ENCODE data around the gene STIMATE. TPM values are rescaled to one million over a fixed set of nuclear protein-coding genes. Genes with fewer than 3 reads are reported as not detected.

Gene STIMATE
- polyA plus RNA-seq, 1 of the 3 experiments (the other 2 are of a cell fraction) = 9.3 TPM

DNA sequence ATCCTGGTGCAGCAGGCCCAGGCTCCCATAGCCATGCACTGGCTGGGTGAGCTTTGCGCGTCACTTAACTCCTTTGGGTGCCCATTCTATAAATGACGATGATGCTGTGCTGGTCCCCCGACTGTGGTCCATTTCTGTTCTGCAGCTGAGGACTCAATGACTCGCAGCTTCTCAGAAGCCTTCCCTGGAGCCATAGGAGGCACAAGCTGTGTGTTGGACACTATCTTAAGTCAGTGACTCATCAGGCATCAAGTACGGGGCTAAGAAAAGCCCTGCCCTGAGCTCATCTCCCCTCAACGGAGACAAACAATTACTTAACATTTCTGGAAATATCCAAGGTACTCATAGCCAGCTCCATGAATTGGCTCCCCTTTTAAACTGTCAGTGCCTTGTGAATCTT, 48.7 kb downstream of the STIMATE start:
- Histone ChIP-seq H3K27me3 (ENCODE audit: insufficient read depth) (no peaks in the 10 kb centered on the region), H2AFZ (ENCODE audit: low read depth) (no peak overlapping the region), H3K9me2 (no peaks in the 10 kb centered on the region), H3F3A (replicated peaks; ENCODE audit: insufficient read depth) (no peaks in the 10 kb centered on the region), H3K4me1 (ENCODE audit: control insufficient read depth in 1 of 2, insufficient read depth in 2 of 2, low read depth in 1 of 2, low read length in 1 of 2) (peaks cover 0 to 3% of the 10 kb centered on the region in 2 experiments; a peak in 1 of 4 replicates), H3K36me3 (replicated peaks in 1 of 2; ENCODE audit: control insufficient read depth in 1 of 2, insufficient read depth in 2 of 2, low read length in 1 of 2) (peaks cover 0 to 29% of the 10 kb centered on the region in 2 experiments), H3K9ac (no peak overlapping the region), H3K79me2 (ENCODE audit: insufficient read depth) (no peaks in the 10 kb centered on the region), H3K4me3 (ENCODE audit: low read depth in 2 of 2, low read length in 1 of 2) (no peak overlapping the region), H4K20me1 (ENCODE audit: insufficient read depth) (peaks cover 3% of the 10 kb centered on the region; the same call in 1 of the 2 replicates), H3K9me3 (no peaks in the 10 kb centered on the region), H3K27ac (ENCODE audit: low read depth in 2 of 2, low read length in 1 of 2) (0 out of 4 replicates have a peak overlapping the region, but pooled peaks of 1 of the 2 experiments have one; percentile 6), H3K4me2 (no peak overlapping the region)
- ChIA-PET CTCF (interaction anchor here (1.2 to 9.8 kb wide), 3 partner anchors 12 to 225 kb away, joined by 3 to 73 read pairs (median 3); no protein-coding TSS in a partner anchor), POLR2A (no interaction called here)
- DNase-seq = no peak
- WGBS (ENCODE audit: low lambda C conversion rate) = 40% methylated on average over 4 of the region's 7 CpGs
- TF ChIP-seq NFIC (IDR thresholded peaks at IDR 0.05; ENCODE audit: borderline replicate concordance) (no peak), NRF1 (IDR thresholded peaks at IDR 0.05; ENCODE audit: low read depth, low read length) (no peak), TAF1 (IDR thresholded peaks at IDR 0.05; ENCODE audit: borderline replicate concordance, low read depth, low read length) (no peak), SIN3A (IDR thresholded peaks at IDR 0.05; ENCODE audit: borderline replicate concordance, low read depth, low read length) (no peak), YY1 (IDR thresholded peaks at IDR 0.05; ENCODE audit: low read depth) (no peak), RCOR1 (IDR thresholded peaks at IDR 0.05; ENCODE audit: low read length) (no peak), FOSL2 (IDR thresholded peaks at IDR 0.05; ENCODE audit: borderline replicate concordance, low read depth) (peak; percentile 63), MEF2A (IDR thresholded peaks at IDR 0.05; ENCODE audit: borderline replicate concordance, low read depth) (no peak), MXI1 (IDR thresholded peaks at IDR 0.05; ENCODE audit: low read depth, low read length) (no peak), JUND (IDR thresholded peaks at IDR 0.05) (peak; percentile 39; the same call in 1 of the 2 replicates)
- TF ChIP-seq, protein P1, sequence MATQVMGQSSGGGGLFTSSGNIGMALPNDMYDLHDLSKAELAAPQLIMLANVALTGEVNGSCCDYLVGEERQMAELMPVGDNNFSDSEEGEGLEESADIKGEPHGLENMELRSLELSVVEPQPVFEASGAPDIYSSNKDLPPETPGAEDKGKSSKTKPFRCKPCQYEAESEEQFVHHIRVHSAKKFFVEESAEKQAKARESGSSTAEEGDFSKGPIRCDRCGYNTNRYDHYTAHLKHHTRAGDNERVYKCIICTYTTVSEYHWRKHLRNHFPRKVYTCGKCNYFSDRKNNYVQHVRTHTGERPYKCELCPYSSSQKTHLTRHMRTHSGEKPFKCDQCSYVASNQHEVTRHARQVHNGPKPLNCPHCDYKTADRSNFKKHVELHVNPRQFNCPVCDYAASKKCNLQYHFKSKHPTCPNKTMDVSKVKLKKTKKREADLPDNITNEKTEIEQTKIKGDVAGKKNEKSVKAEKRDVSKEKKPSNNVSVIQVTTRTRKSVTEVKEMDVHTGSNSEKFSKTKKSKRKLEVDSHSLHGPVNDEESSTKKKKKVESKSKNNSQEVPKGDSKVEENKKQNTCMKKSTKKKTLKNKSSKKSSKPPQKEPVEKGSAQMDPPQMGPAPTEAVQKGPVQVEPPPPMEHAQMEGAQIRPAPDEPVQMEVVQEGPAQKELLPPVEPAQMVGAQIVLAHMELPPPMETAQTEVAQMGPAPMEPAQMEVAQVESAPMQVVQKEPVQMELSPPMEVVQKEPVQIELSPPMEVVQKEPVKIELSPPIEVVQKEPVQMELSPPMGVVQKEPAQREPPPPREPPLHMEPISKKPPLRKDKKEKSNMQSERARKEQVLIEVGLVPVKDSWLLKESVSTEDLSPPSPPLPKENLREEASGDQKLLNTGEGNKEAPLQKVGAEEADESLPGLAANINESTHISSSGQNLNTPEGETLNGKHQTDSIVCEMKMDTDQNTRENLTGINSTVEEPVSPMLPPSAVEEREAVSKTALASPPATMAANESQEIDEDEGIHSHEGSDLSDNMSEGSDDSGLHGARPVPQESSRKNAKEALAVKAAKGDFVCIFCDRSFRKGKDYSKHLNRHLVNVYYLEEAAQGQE (IDR thresholded peaks at IDR 0.05; ENCODE audit: low read depth, low read length) = no peak

DNA sequence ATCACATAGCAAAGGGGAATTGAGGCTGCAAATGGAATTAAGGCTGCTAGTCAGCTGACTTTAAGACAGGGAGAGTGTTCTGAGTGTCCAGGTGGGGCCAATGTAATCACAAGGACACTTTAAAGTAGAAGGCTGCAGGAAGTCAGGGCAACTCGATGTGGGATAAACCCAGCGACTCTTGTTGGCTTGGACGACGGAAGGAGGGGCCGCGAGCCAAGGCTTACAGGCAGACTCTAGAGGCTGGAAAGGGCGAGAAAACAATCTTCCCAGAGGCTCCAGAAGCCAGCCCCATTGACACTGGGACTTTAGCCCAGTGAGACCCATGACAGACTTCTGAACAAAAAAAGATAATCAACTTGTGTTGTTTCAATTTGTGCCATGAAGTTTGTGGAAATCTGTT, 49.6 kb downstream of the STIMATE start:
- Histone ChIP-seq H3F3A (replicated peaks; ENCODE audit: insufficient read depth) (no peaks in the 10 kb centered on the region), H3K79me2 (ENCODE audit: insufficient read depth) (no peaks in the 10 kb centered on the region), H3K36me3 (replicated peaks in 1 of 2; ENCODE audit: control insufficient read depth in 1 of 2, insufficient read depth in 2 of 2, low read length in 1 of 2) (peaks cover 0 to 34% of the 10 kb centered on the region in 2 experiments), H3K4me1 (ENCODE audit: control insufficient read depth in 1 of 2, insufficient read depth in 2 of 2, low read depth in 1 of 2, low read length in 1 of 2) (peaks cover 0 to 3% of the 10 kb centered on the region in 2 experiments; a peak in 1 of 4 replicates), H3K27me3 (ENCODE audit: insufficient read depth) (no peaks in the 10 kb centered on the region), H2AFZ (ENCODE audit: low read depth) (no peak overlapping the region), H3K4me3 (ENCODE audit: low read depth in 2 of 2, low read length in 1 of 2) (no peak overlapping the region), H3K27ac (ENCODE audit: low read depth in 2 of 2, low read length in 1 of 2) (no peak overlapping the region), H3K4me2 (no peak overlapping the region), H3K9ac (no peak overlapping the region), H3K9me3 (no peaks in the 10 kb centered on the region), H4K20me1 (ENCODE audit: insufficient read depth) (peaks cover 3% of the 10 kb centered on the region; the same call in 1 of the 2 replicates), H3K9me2 (no peaks in the 10 kb centered on the region)
- 95% methylated on average over 7 of the region's 7 CpGs for WGBS (ENCODE audit: low lambda C conversion rate)
- ChIA-PET CTCF (interaction anchor here (1.8 to 9.8 kb wide), 2 partner anchors 13 to 226 kb away, joined by 5 to 73 read pairs; partner anchors contain the start of gene MUSTN1), POLR2A (no interaction called here)
- DNase-seq = no peak
- TF ChIP-seq, protein P2, sequence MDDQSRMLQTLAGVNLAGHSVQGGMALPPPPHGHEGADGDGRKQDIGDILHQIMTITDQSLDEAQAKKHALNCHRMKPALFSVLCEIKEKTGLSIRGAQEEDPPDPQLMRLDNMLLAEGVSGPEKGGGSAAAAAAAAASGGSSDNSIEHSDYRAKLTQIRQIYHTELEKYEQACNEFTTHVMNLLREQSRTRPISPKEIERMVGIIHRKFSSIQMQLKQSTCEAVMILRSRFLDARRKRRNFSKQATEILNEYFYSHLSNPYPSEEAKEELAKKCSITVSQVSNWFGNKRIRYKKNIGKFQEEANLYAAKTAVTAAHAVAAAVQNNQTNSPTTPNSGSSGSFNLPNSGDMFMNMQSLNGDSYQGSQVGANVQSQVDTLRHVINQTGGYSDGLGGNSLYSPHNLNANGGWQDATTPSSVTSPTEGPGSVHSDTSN (IDR thresholded peaks at IDR 0.05) = no peak
- TF ChIP-seq, protein P3, sequence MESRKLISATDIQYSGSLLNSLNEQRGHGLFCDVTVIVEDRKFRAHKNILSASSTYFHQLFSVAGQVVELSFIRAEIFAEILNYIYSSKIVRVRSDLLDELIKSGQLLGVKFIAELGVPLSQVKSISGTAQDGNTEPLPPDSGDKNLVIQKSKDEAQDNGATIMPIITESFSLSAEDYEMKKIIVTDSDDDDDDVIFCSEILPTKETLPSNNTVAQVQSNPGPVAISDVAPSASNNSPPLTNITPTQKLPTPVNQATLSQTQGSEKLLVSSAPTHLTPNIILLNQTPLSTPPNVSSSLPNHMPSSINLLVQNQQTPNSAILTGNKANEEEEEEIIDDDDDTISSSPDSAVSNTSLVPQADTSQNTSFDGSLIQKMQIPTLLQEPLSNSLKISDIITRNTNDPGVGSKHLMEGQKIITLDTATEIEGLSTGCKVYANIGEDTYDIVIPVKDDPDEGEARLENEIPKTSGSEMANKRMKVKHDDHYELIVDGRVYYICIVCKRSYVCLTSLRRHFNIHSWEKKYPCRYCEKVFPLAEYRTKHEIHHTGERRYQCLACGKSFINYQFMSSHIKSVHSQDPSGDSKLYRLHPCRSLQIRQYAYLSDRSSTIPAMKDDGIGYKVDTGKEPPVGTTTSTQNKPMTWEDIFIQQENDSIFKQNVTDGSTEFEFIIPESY (IDR thresholded peaks at IDR 0.05; ENCODE audit: borderline replicate concordance, low read depth) = no peak
- TF ChIP-seq MXI1 (IDR thresholded peaks at IDR 0.05; ENCODE audit: low read depth, low read length) (no peak), NFIC (IDR thresholded peaks at IDR 0.05; ENCODE audit: borderline replicate concordance) (no peak), SMC3 (IDR thresholded peaks at IDR 0.05; ENCODE audit: low read depth, low read length) (no peak), RCOR1 (IDR thresholded peaks at IDR 0.05; ENCODE audit: low read length) (no peak)
- TF ChIP-seq, protein P4, sequence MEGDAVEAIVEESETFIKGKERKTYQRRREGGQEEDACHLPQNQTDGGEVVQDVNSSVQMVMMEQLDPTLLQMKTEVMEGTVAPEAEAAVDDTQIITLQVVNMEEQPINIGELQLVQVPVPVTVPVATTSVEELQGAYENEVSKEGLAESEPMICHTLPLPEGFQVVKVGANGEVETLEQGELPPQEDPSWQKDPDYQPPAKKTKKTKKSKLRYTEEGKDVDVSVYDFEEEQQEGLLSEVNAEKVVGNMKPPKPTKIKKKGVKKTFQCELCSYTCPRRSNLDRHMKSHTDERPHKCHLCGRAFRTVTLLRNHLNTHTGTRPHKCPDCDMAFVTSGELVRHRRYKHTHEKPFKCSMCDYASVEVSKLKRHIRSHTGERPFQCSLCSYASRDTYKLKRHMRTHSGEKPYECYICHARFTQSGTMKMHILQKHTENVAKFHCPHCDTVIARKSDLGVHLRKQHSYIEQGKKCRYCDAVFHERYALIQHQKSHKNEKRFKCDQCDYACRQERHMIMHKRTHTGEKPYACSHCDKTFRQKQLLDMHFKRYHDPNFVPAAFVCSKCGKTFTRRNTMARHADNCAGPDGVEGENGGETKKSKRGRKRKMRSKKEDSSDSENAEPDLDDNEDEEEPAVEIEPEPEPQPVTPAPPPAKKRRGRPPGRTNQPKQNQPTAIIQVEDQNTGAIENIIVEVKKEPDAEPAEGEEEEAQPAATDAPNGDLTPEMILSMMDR (IDR thresholded peaks at IDR 0.05) = no peak
